ENCODE data around the gene BSN. TPM values are rescaled to one million over a fixed set of nuclear protein-coding genes. Genes with fewer than 3 reads are reported as not detected.
A peak's percentile ranks its signal among the peaks of the same experiment; 100 is the strongest.
"Not testable (repeated sequence)": the region's sequence is repeated elsewhere in the genome, so short reads cannot be mapped to it uniquely, and the experiment has no call there.

Gene BSN
- polyA plus RNA-seq, 4 donors = 1.0 to 2.4 (median 1.4) TPM

GRCh38 chr3:49534581-49535441 lies 19.5 kb upstream of the BSN start:
- DNase-seq (ENCODE audit: low read depth in 4 of 4, low spot score in 2 of 4) = peak in 1 of 4 donors; percentile 43

GRCh38 chr3:49535971-49536874 lies 18.1 kb upstream of the BSN start:
- no peak for DNase-seq (ENCODE audit: low read depth in 4 of 4, low spot score in 2 of 4)

GRCh38 chr3:49536875-49537533 lies 17.3 kb upstream of the BSN start:
- DNase-seq (ENCODE audit: low read depth in 4 of 4, low spot score in 2 of 4) = no peak

GRCh38 chr3:49539659-49540560 lies 14.4 kb upstream of the BSN start:
- peak; percentile 75 to 91 (median 86) for DNase-seq (ENCODE audit: low read depth in 4 of 4, low spot score in 2 of 4)

GRCh38 chr3:49552087-49552486 lies 2.2 kb upstream of the BSN start:
- no peak for DNase-seq (ENCODE audit: low read depth in 4 of 4, low spot score in 2 of 4)

GRCh38 chr3:49553324-49553691 lies 969 bp upstream of the BSN start:
- DNase-seq (ENCODE audit: low read depth in 4 of 4, low spot score in 2 of 4) = no peak

- DNase-seq (ENCODE audit: low read depth in 4 of 4, low spot score in 2 of 4) = peak in 1 of 4 donors; percentile 38
Observed at GRCh38 chr3:49554633-49555265, 472 bp downstream of the BSN start.

GRCh38 chr3:49556500-49557275 lies 2.4 kb downstream of the BSN start:
- no peak for DNase-seq (ENCODE audit: low read depth in 4 of 4, low spot score in 2 of 4)

- DNase-seq (ENCODE audit: low read depth in 4 of 4, low spot score in 2 of 4) = no peak
Observed at GRCh38 chr3:49563040-49563578, 8.8 kb downstream of the BSN start.

GRCh38 chr3:49563766-49564165 lies 9.5 kb downstream of the BSN start:
- DNase-seq (ENCODE audit: low read depth in 4 of 4, low spot score in 2 of 4) = no peak

- DNase-seq (ENCODE audit: low read depth in 4 of 4, low spot score in 2 of 4) = no peak
Observed at GRCh38 chr3:49566312-49566711, 12.0 kb downstream of the BSN start.

- DNase-seq (ENCODE audit: low read depth in 4 of 4, low spot score in 2 of 4) = no peak
Observed at GRCh38 chr3:49567406-49567805, 13.1 kb downstream of the BSN start.

GRCh38 chr3:49568965-49569364 lies 14.7 kb downstream of the BSN start:
- no peak for DNase-seq (ENCODE audit: low read depth in 4 of 4, low spot score in 2 of 4)

- no peak for DNase-seq (ENCODE audit: low read depth in 4 of 4, low spot score in 2 of 4)
Observed at GRCh38 chr3:49570028-49570654, 15.9 kb downstream of the BSN start.

GRCh38 chr3:49582177-49582576 lies 27.9 kb downstream of the BSN start:
- no peak for DNase-seq (ENCODE audit: low read depth in 4 of 4, low spot score in 2 of 4)

- DNase-seq (ENCODE audit: low read depth in 4 of 4, low spot score in 2 of 4) = not testable (repeated sequence)
Observed at GRCh38 chr3:49585261-49585755, 31.0 kb downstream of the BSN start.

GRCh38 chr3:49591615-49592014 lies 37.3 kb downstream of the BSN start:
- DNase-seq (ENCODE audit: low read depth in 4 of 4, low spot score in 2 of 4) = no peak

GRCh38 chr3:49593041-49593440 lies 38.8 kb downstream of the BSN start:
- no peak for DNase-seq (ENCODE audit: low read depth in 4 of 4, low spot score in 2 of 4)
